Measurements from ENCODE around the gene PDPK1.
A peak's percentile ranks its signal among the peaks of the same experiment; 100 is the strongest.

Gene PDPK1

GRCh38 chr16:2507052-2507659, 30.7 kb upstream of the PDPK1 start:
- DNase-seq (ENCODE audit: low spot score): peak; percentile 55

DNA sequence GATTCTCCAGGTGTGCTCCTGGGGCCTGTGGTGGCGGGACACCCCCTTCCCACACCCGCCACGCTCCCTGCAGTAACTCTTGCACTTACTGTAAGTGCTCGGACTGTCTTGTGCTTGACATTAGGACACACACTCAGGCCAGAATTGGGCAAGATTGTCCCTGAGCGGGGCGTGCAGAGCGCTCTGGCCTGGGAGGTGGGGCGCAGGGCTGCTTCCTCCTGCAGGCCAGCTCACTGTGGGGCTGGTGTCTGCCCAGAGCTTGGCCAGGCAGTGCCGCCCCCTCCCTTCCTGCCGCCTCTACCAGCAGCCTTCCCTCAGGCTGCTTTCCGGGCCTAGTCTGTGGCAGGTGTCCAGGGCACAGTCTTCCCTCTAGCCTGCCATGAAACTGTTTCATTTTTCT, 30.2 kb upstream of the PDPK1 start:
- DNase-seq (ENCODE audit: low spot score): peak; percentile 33

DNA sequence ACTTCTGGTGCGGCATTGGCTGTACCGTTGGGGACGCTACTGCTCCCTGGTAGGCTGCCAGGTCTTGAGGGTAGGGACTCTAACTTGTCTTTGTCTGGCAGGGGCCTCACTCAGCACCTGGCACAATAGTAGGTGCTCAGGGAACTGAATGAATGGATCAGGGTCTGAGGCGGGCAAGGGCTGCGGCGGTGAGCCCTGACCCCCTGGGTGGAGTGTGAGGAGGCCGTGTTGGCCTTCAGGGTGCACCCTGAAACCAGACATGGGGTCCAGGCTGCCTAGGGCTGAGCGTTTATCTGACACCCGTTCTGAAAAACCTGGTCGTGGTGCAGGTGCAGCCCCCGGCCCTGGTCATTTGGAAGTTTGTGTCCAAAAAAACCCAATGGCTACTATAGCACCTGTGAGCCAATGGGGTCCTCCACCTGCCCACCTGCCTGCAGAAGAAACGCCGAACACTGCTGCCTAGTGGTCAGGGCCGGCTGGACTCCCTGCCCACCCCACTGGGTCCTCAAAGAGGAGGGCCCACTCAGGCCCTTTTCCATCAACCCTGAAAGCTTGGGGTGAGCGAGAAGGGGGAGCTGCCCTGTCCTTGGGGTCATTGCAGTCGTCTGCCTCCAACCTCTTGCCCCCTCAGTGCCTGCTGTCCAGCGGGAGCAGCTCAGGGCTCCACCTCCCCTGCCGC, 29.0 kb upstream of the PDPK1 start:
- DNase-seq (ENCODE audit: low spot score): no peak

- no peak for DNase-seq (ENCODE audit: low spot score)
These were observed 26.6 kb upstream of the PDPK1 start for GRCh38 chr16:2511128-2511800.

GRCh38 chr16:2511996-2512734, 25.7 kb upstream of the PDPK1 start:
- DNase-seq (ENCODE audit: low spot score): no peak

DNA sequence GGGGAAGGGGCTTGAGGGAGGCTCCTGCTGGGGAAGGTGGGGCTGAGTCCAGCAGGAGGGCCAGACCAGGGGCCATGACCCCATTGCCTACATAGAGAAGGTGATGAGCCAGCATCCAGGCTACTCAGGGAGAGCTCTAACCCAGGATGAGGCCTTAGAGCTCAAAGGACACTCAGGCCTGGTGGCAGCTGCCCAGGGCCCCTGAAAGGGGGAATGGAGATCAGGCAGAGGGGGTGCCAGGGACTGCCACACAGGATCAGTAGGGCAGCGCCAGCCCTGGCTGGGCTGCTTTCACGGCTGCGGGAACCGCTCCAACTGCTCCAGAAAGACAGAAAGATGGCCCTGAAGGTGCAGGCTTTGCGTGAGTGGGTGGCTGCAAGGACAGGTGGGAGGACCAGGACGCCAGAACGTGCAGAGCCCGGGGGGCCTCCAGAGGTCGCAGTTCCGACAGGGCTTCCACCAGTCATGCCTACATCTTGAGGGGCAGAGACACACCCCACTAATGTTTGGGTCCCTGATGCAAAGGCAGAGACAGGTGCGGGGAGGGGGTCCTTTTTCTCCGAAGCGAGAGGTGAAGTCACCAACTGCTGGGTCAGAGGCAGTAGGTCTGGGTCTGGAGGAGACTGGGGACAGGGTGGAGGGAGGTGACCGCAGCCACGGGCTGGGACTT, 25.0 kb upstream of the PDPK1 start:
- DNase-seq (ENCODE audit: low spot score): no peak

DNA sequence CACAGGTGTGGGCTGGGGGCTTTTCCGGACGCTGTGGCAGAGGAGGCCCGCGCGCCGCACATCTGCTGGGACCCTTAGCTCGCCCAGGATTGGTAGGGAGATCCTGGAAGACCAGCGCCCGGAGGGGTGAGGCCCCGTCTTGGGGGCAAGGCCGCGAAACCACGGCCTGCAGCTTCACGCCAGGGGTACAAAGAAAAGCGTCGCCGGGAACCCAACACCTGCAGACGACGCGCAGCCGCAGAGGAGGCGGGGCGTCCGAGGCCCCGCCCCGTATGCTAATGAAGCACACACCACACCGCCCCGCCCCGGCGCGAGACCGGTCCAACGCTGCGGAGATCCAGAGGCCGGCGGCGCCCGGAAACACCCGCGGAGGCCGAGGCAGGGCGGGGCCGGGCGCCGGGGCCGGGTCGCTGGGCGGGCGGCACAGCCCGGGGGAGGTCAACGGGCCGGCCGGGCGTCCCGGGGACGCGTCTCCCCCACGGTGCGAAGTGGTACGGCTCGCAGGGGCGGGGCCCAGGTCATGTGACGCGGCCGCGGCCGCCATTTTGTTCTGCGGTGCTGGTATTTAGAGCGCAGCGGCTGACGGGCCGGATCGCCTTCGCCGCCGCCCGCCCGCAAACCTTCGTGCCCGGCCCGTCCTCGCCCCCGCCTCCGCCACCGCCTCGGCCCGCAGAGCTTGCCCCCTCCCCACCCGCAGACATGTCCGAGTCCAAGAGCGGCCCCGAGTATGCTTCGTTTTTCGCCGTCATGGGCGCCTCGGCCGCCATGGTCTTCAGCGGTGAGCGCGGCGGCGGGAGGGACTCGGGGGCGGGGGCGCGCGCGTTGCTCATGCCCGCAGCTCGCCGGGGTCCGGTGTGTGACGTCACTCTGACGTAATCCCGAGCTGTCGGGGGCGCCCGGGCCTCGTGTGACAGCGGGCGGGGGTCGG, 24.2 kb upstream of the PDPK1 start, which contains the start of gene ATP6V0C:
ATP6V0C (plus strand) TSS at position 548 of the 928 bp plus-strand sequence; CDS start at position 700, 152 bp downstream.
- DNase-seq (ENCODE audit: low spot score): peak; percentile 87

GRCh38 chr16:2514333-2515179, 23.3 kb upstream of the PDPK1 start:
- no peak for DNase-seq (ENCODE audit: low spot score)

- no peak for DNase-seq (ENCODE audit: low spot score)
These were observed 22.5 kb upstream of the PDPK1 start for GRCh38 chr16:2515180-2515851.

DNA sequence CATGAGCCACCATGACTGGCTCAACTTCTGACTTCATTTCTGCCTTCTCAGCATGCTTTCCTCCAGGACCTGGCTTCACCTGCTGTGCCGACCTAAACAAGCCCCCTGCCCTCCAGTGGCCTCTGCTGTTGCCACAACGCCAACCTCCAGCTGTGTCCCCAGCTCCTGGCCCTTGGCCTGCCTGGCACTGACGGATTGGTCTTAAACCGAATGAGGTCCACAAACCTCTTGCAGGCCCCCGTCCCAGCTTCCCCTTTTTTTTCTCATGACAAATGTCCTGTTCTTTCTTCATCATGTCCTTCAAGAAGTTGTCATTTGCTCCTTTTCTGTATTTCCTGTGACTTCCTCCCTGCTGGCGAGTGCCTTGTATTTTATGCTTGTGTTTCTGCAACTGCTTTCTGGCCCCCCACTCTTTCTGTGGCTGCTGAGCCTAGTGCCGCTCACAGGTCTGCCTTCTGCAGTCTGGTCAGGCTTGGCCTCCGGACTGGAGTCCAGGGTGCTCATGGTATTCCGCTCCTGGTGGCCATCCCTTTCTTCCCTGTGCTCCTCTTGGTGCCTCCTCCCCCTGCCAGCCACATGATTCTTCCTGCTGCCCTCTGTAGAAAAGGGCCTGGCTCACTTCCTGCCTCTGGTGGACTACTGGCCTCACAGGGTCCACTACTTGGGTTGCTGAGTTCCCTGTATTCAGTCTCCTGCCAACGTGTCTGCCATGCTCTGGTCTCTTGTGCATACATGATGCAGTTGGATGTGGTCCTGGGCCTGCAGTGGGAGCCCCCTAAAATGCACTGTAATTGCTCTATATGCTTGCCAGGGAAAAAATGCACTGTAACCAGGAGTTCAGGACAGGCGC, 21.2 kb upstream of the PDPK1 start:
- no peak for DNase-seq (ENCODE audit: low spot score)

DNA sequence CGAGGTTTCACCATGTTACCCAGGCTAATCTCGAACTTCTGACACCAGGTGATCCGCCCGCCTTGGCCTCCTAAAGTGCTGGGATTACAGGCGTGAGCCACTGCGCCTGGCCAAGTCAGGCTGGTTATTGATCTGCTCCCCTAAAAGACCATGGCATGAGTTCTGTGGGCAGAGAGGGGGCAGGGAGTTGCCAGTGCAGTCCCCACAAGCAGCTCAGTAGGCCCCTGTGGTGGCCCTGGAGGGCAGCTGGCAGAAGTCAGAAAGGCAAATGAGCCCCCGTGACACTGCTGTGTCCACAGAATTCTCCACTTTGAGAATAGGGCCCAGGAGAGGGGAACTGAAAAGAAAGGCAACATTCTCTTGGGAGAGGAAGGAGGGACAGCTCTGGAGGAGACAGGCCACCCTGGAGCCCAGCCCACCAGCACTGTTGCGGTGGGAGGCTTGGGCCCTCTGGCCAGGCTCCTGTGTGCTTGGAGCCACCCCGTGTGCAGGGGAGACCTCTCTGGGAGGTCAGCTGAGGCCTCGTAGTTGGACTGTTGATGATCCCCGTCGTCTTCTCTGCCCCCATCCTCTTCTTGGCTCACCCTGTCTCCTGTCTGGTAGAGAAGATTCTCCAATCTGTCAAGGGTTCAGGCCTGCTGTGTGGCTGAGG, 19.7 kb upstream of the PDPK1 start:
- DNase-seq (ENCODE audit: low spot score): no peak

GRCh38 chr16:2518823-2519710, 18.8 kb upstream of the PDPK1 start:
- no peak for DNase-seq (ENCODE audit: low spot score)

- no peak for DNase-seq (ENCODE audit: low spot score)
These were observed 18.1 kb upstream of the PDPK1 start for GRCh38 chr16:2519711-2520080.

GRCh38 chr16:2520097-2520783, 17.6 kb upstream of the PDPK1 start, which contains the start of gene AMDHD2:
TSS of gene AMDHD2 (plus strand) at chr16:2520371. CDS start at chr16:2520459, 88 bp downstream.
- DNase-seq (ENCODE audit: low spot score): peak; percentile 73

GRCh38 chr16:2520784-2521531, 16.9 kb upstream of the PDPK1 start:
- no peak for DNase-seq (ENCODE audit: low spot score)

All from pons (tissue), 1 donor.